Measurements from ENCODE around the gene TMEM126A.

GRCh38 chr11:85652786-85653447, 5.2 kb downstream of the TMEM126A start:
- no peak for TF ChIP-seq CTCF (IDR thresholded peaks at IDR 0.05)
- TF ChIP-seq EP300 (IDR thresholded peaks at IDR 0.05): no peak

All from upper lobe of left lung (tissue), 4 donors.